Hematopoietic multipotent progenitor cell treated with erythropoietin and hydrocortisone succinate and interleukin-3 and kit ligand, for 8 days (in vitro differentiated cells): ENCODE data around the gene ZIC3.
"Not testable (repeated sequence)": the region's sequence is repeated elsewhere in the genome, so short reads cannot be mapped to it uniquely, and the experiment has no call there.

Source experiments
- DNase-seq: peaks from one replicate; pipeline ENCODE4 v3.0.0-alpha.2; 2015

ZIC3 gene

DNA sequence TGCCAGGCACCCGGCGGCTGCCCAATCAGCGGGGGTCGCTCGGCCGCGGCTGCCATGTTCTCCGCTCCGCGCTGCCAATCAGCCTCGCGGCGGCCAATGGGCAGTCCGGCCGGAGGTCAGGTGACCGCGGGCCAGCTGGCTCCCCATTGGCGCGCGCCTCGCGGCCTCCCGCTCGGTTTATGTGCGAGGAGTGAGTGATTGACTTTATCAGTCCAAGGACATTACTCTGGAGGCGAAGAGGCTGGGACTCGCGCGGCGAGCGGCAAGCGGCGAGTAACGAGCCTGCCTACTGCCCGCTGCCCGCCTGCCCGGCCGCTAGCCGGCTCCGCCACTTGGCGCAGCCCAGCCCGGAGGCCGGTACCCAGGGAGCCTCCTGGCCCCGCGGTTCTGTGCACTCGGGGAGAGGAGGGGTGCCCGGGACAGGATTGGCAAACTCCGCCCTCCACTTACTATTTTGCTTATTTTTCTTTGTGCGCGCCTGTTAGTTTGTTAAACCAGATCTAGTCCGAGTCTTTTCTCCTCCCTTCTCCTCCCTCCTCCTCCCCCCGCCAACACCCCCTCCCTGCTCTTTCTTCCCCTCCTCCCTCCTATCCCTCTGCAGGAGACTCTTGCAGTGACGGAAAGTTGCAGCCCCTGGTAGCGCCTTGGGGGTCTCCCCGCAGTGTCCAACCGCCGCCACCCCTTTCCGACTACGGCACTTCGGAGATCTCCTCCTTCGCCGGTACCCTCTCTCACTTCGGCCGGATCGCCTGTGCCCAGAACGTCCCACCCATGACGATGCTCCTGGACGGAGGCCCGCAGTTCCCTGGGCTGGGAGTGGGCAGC is at the start of gene ZIC3:
ZIC3 (plus strand) TSS at position 207 of the 825 bp plus-strand sequence; CDS start at position 772, 565 bp downstream.
- no peak for DNase-seq

DNA sequence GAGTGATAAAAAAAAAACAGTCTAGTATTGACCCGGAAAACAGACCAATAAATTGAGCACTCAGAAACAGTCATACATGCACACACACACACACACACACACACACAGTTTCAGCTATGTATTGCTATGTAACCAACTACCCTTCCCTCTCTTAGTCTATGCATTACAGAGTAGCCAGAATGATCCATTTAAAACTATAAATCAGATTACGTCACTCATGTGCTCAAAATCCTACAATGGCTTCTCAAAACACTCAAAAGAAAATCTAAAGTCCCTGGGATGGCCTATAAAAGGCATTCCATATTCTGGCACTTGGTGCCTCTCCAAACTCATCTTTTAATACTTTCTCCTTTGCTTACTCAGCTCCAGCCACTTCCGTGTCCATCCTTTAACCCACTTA is 46.5 kb upstream of the ZIC3 start:
- DNase-seq, result no peak

DNA sequence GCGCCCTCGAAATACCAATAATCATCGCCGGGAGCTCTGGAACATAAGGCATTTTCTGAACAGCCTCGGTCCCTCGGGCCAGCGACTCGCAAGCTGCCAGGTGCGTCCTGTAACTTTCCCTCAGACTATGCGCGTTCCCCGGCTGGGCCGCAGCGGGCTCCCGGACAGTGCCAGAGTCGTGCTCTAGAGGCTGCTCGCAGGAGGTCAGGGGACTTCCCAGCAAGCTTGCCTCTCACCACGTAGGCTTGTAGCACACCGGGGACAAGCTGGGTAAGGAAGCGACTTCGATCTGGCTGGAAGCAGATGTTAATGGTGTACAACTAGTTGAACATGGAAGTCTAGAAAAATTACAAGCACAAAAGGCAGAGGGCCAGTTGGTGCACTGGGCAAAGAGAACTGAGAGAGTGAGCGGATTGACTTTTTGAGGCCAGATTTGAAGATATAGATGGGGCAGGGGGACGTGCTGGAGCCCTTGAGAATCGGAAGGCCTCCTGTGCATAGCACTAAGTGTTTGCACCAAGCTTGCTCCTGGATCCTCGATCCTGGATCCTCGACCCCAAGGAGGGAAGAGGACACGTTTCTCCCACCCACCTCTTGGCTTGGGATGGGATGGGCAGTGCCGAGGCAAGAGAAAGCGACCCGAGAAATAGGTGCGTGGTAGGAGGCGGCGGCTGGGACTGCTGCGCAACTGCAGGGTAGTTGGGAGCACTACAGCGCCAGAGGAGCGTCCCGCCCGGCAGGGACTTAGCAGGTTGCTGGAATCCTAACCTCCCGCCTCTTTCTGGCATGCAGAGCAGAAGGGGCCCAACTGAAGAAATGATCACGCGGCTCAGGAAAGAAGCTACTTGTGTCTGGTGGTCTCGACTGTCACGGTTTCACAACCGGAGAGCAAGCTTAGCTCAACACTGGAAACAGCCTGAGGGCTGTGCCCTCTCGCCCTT is 19.9 kb upstream of the ZIC3 start:
- no peak for DNase-seq

DNA sequence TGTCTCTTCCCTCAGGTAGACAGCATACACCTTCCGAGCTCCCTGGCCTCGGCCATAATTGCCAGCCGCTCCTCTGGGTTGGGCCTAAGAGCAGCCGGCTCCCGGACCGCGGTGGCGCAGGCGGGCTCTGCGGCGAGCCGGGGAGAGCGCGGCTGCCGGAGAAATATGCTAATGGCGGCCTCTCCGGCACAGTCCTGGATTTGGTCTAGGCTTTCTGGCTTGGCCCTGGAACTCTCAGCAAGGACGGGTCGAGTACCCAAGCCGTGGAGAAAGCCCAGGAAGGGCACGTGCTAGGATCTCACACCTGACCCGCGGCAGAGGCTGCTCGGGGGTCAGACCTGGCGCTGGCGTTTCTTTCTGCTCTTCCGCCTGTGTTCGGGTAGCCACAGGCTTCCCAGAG is 18.6 kb upstream of the ZIC3 start:
- DNase-seq, result no peak

DNA sequence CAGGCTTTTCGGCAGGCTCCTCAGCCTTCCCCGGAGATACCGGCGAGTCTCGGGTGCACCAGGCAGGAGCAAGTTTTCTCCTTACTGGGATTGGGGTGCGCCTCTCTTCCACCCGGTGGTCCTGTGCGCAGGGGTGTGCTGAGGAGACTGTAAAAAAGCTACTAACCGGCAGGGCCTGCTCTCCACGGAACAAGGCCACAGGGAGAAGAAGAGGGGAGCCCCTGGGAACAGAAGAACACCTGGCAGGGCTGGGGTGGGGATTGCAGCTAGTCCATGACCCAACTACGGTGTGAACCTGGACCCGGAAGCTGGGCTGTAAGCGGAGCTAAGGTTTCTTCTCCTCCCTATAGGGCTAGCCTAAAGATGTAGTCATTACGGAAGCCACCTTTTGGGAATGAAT is 17.7 kb upstream of the ZIC3 start:
- DNase-seq, result no peak

DNA sequence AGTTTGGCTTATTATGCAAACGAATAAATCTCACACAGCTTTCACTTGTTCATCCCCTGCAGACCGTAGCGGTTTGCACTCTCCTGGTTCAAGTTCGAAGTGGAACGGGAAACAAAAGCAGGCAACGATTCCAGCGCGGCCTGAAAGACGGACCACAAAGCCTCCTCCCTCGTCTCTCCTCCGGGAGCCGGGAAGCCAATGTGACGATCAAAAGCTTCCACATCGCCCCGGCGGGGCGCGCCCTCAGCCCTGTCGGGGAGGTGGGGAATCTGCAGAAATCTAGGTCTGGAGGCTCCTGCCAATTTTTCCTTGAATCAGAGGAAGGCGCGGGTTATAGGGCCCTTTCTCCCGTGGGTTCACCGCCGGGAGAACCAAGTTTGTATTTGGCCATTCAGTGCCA is 16.9 kb upstream of the ZIC3 start:
- no peak for DNase-seq

DNA sequence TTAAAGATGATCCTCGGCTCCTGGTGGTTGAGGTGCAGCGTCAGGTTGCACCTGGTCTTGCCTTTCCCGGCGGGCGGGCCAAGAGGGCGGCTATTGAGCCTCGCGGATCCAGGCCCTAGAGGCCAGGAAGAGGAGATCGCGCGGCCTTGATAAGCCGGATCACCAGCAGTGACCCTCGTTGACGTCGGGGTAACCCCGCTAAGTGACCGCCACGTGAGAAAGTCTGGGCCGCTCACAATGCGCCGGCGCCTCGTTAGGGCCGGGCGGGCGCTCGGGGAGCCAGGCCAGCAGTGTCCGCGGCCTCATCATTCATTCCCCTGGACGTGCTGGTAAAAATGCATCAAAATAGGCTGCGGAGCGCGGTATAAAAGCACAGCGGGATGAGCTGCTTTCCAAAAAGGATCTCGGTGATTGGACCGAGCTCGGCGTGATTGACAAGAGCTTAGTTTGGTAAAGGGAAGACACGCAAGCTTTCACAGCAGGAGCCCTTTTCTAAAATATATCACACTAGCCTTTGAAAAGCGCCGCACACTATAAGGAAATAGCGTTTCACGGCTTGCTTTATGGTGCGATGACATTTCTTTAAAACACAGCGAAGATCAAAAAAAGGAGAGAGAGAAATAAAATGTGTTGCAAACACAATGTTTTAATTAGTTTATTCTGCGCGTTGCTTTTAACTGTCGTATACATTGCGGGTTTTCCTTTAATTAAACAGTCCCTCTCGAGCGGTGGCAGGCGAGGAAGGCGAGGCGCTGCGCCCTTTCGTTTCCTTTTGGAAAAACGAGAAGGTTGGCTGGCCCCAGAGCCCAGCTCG is 15.9 kb upstream of the ZIC3 start:
- DNase-seq, result no peak

DNA sequence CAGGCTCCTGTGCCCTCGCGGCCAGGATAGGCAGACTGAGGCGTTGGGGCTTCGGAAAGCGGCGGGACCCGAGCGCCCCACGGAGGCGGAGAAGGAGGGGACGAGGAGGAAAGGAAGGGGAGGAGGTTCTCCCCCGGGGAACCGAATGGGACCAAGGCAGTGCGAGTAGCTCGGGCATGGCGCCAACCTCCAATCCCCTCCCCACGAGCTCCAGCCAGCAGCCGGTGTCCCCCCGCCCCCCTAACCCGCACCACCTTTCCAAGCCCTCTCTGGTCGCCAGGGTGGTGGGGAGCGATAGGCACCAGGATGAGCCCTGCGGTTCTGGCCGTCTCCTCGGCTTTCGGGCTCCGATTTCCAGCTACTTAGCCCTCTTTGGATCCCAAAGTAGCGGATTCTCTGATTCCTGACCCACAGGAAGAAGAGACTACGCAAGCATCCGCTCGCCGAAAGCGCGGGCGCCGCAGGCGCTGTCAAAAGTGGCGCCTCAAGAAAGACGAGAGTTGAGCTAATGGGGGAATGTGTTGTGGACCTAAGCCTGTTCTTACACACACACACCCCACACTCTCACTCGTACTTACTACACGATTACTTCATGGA is 15.2 kb upstream of the ZIC3 start:
- DNase-seq, result no peak

DNA sequence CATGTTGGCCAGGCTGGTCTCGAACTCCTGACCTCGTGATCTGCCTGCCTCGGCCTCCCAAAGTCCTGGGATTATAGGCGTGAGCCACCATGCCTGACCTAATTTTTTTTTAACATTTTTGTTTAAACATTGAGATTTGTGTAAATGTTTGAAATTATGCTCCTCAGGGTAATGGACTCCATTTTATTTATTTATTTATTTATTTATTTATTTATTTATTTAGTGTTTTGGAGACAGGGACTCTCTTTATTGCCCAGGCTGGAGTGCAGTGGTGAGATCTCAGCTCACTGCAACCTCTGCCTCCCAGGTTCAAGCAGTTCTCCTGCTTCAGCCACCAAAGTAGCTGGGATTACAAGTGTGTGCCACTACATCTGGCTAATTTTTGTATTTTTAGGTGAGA is 13.8 kb upstream of the ZIC3 start:
- not testable (repeated sequence) for DNase-seq

DNA sequence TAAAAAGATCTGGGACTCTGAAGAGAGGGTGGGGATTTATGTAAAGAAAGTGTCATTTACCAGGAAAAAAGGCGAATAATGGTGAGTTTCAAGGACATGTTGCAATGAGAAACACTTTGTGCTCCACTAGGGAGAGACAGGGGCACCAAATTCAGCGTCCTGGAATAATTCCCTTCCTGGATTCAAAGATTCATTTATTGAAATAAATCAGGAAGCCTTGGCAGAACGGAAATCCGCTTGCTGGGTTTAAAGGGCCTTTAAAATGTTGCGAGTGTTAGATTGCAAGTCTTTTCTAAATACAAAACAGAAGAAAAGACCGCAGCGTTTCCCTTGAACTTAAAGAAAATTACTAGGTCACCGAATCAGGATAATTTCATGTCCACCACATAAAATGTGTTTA is 3.8 kb upstream of the ZIC3 start:
- DNase-seq, result no peak

DNA sequence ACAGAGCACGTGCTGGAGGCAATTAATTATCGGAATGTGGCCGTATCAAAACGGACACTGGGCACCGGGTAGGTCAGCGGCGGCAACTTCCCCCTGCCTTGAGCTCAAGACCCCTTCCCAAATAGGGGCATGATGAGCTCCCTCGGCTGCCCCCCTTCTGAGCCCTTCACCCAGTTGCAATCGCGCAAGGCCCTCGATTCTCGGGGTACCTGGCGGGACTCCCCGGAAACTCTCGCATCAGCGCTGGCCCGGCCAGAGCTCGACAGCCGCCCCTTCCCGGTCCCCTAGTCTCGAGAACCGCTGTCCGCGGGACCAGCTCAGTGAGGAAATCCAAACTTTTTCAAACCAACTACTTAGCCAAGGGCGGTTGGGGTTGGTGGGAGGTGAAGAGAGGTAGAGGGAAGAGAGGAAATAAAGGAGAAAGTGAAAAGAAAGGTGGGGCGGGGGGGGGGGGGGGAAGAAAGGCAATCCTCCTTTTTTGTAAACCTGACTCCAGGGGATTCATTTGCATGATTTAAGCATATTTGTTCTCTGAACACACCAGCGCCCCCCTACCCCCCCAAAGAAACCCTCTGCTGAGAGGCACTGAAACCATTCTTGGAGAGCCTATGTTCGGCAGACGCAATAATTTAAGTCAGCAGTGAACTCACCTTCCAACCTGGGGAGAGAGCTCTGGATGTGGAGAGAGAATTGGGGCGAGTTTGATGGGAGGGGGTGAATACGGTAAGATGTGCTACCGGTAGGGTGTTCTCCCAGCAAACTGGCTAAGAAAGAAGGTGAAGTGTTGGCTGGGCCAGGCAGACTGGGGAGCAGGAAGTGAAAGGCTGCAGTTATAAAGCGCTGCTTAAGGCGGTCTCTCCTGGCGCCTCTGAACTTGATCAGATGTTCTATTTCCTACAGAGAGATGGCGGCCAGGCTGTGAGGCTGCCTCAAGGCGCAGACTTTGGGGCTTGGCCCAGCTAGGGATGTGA is 2.0 kb upstream of the ZIC3 start:
- no peak for DNase-seq

DNA sequence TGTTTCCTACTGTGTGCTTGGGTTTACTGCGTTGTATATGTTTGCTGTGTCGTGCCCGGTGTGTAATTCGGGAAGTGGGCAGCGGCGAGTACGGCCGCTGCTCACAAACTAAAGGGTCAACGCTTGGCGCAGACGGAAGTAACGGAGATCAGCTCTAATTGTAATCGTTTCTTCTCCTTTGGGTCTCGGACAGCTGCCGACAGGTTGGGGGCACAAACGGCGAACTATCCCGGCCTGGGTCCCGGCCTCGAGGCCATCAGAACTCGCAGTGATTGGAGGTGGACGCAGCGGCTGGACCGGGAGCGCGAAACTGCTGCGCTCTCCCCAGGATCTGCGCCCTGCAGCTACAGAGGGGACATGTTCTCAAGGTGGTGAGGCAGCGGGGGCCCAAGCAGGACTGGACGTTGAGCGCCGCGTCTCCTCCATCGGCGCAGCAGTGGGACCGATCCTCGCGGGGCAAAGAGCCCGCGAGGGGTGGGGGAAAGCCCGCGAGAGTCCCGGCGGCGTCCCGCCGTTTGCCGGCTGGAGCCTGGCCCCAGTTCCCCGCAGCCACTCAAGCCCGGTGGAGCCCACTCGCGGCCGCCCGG is 516 bp upstream of the ZIC3 start:
- DNase-seq, result no peak

DNA sequence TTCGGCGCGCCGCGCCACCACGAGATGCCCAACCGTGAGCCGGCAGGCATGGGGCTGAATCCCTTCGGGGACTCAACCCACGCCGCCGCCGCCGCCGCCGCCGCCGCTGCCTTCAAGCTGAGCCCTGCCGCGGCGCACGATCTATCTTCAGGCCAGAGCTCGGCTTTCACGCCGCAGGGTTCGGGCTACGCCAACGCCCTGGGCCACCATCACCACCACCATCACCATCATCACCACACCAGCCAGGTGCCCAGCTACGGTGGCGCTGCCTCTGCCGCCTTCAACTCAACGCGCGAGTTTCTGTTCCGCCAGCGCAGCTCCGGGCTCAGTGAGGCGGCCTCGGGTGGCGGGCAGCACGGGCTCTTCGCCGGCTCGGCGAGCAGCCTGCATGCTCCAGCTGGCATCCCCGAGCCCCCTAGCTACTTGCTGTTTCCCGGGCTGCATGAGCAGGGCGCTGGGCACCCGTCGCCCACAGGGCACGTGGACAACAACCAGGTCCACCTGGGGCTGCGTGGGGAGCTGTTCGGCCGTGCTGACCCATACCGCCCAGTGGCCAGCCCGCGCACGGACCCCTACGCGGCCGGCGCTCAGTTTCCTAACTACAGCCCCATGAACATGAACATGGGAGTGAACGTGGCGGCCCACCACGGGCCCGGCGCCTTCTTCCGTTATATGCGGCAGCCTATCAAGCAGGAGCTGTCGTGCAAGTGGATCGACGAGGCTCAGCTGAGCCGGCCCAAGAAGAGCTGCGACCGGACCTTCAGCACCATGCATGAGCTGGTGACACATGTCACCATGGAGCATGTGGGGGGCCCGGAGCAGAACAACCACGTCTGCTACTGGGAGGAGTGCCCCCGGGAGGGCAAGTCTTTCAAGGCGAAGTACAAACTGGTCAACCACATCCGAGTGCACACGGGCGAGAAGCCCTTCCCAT is 1.1 kb downstream of the ZIC3 start:
- no peak for DNase-seq

DNA sequence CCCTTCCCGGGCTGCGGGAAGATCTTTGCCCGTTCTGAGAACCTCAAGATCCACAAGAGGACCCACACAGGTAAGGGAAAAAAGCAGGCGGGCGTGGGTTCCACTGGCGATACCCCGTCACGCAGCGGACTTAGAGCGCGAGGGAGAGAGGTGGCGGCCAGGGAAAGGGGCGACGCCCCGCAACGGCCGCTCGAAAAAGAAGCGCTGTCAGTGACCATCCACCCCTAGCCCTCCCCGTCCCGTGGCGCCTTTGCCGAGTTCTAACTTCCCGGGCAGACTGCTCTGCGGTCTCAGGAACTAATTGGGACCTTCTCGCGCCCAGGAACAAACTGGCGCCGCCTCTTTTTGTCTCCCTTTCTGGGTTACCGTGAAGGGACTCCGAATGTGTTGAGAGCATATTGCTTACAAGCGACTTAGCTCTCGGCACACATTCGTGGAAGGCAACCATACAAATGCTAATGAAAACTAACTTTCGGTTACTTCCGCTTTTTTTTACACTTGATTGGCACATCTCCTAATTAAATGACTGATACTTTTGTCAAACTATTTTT is 1.8 kb downstream of the ZIC3 start:
- DNase-seq, result no peak

DNA sequence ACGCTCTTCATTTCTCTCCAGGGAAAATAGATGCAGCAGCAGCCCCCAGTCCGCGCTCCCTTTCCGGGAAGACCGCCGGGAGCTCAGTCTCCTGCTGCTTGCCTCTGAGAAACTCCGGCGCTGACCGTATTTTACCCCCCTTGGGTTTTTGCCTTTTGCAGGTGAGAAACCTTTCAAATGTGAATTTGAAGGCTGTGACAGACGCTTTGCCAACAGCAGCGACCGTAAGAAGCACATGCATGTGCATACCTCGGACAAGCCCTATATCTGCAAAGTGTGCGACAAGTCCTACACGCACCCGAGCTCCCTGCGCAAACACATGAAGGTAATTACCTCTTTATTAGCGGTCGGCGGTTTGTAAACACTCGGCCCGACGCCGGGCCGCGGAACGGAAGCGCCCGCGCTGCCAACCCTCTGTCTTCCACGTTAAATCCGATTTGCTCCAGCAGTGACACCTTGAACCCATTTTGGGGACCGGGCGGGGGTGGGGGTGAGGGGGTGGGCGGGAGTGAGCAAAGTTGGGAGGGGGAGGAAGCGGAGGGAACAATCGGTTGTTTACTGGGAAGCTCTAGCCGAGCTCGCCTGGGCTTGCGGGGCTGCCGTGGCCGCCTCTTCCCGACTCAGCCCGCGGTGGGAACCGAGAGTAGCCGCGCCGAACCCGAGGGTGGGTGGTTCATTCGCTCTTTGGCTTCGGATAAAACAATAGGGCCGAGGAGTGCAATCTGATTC is 3.0 kb downstream of the ZIC3 start:
- no peak for DNase-seq

DNA sequence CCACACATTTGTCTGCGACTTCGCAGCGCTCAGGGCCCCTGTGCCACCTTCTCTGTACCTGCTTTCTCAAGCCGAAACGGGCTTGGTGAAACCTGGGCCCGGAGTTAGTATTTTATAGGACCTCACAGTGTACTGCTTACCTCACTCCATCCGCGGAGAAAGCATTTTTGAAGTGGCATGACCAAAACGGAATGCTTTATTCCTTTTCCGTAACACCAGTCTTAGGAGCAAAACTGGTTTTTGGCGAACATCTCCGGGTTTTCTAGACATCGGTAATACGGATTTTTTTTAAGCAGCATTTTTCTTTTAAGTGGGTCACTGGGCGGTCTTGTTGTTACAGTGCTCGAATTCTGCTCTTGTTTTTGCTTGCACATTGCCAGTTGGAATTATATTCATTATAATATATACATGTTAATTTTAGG is 3.6 kb downstream of the ZIC3 start:
- DNase-seq, result no peak

DNA sequence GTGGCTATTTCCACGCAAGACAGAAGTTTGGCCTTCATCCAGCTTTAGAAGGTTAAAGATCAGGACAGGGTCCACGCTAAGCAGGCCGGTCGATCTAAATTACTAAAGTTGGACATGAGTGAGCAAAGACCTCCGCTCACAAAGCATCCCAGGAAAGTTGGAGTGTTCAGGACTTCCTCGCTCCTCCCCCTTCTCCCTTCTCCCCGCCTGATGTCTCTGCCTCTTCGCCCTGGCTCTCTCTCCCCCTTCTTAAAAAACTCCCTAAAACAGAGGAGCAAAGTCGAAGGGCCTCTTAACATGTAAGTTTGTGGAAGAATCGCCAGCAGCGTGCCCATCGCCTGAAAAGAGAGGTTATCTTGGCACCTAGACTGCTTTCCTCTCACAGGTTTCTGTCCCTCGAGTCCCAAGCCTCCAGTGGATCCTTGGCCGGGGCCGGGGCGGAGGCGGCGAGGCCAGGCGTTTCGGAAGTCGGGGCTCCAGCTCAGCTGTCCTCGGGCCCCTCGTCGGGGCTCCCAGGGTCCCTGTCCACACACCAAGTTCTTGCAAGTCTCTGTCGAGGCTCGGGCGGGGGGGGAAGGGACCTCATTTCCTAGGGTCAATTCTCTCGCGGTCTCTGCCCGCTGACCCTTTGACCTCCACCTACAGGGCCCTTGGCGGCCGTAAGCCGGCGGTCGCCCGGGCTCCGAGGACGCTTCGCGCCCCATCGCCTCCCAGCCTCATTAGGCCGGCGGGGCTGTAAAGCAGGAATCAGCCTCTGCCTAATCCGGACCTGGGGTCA is 7.6 kb downstream of the ZIC3 start:
- DNase-seq, result no peak
